Neural cell (in vitro differentiated cells): ENCODE measurements around the gene DNM3. TPM values are rescaled to one million over a fixed set of nuclear protein-coding genes. Genes with fewer than 3 reads are reported as not detected.

ENCODE experiments used
- H2AFZ ChIP-seq: fragments of 200-600, 300-800 bp; sonication (generic), shearing (Covaris generic); 2 replicates; pipeline ENCODE4 v1.6.0; 2014; ENCODE audit warnings: low read depth, mild to moderate bottlenecking, antibody characterized with exemption, low read length, moderate library complexity
- H3F3A ChIP-seq: fragments of 200-600 bp; shearing (Covaris generic); 2 replicates; pipeline ENCODE4 v1.6.1; 2016; ENCODE audit warnings: mild to moderate bottlenecking, moderate library complexity, mixed read lengths, antibody characterized with exemption, low read length; ENCODE audit not compliant: insufficient read depth, poor library complexity, severe bottlenecking
- H3K27ac ChIP-seq: fragments of 200-600, 300-800 bp; sonication (generic), shearing (Covaris generic); 2 replicates; pipeline ENCODE4 v1.5.1; 2014; ENCODE audit warnings: mild to moderate bottlenecking, low read length, moderate library complexity
- H3K27me3 ChIP-seq: fragments of 300-800, 200-600 bp; sonication (generic), shearing (Covaris generic); 2 replicates; pipeline ENCODE4 v1.6.0; 2014; ENCODE audit warnings: mild to moderate bottlenecking, low read depth, low read length, moderate library complexity; ENCODE audit not compliant: insufficient read depth
- H3K36me3 ChIP-seq: fragments of 300-800, 200-600 bp; sonication (generic), shearing (Covaris generic); 2 replicates; pipeline ENCODE4 v1.5.1; 2014; ENCODE audit warnings: mild to moderate bottlenecking, antibody characterized with exemption, low read length, moderate library complexity; ENCODE audit not compliant: insufficient read depth
- H3K4me2 ChIP-seq: fragments of 300-800, 200-600 bp; sonication (generic), shearing (Covaris generic); 2 replicates; pipeline ENCODE4 v1.6.0; 2014; ENCODE audit warnings: mild to moderate bottlenecking, low read length
- H3K4me3 ChIP-seq: fragments of 300-800, 200-600 bp; sonication (generic), shearing (Covaris generic); 2 replicates; pipeline ENCODE4 v1.5.1; 2014; ENCODE audit warnings: mild to moderate bottlenecking, low read length, moderate library complexity
- H3K79me2 ChIP-seq: fragments of 200-600 bp; shearing (Covaris generic); replicated peaks from 2 replicates; pipeline ENCODE4 v1.6.0; 2014; ENCODE audit warnings: mild to moderate bottlenecking, low read length, moderate library complexity; ENCODE audit not compliant: insufficient read depth
- H3K9ac ChIP-seq: fragments of 300-800, 200-600 bp; sonication (generic), shearing (Covaris generic); 2 replicates; pipeline ENCODE4 v1.6.1; 2016; ENCODE audit warnings: mild to moderate bottlenecking, low read length, mixed read lengths
- H3K9me2 ChIP-seq: fragments of 200-600 bp; shearing (Covaris generic); 2 replicates; pipeline ENCODE4 v1.6.1; 2016; ENCODE audit warnings: mild to moderate bottlenecking, low read length, mixed read lengths; ENCODE audit not compliant: insufficient read depth
- H3K9me3 ChIP-seq: fragments of 200-600, 300-800 bp; sonication (generic), shearing (Covaris generic); 2 replicates; pipeline ENCODE4 v1.6.1; 2016; ENCODE audit warnings: mild to moderate bottlenecking, mixed run types, low read length, moderate library complexity, mixed read lengths
- H4K20me1 ChIP-seq: fragments of 200-600 bp; shearing (Covaris generic); 2 replicates; pipeline ENCODE4 v1.6.1; 2016; ENCODE audit warnings: mild to moderate bottlenecking, mixed run types; ENCODE audit not compliant: insufficient read depth
- EP300 ChIP-seq: fragments of 450-650 bp; conservative IDR thresholded peaks from 2 replicates; pipeline ENCODE4 v1.6.1; 2014; ENCODE audit warnings: antibody characterized with exemption, mild to moderate bottlenecking, moderate library complexity; ENCODE audit not compliant: poor library complexity, severe bottlenecking
- EZH2 ChIP-seq: fragments of 200-600, 300-800 bp; shearing (Covaris generic), sonication (generic); IDR thresholded peaks from 2 replicates; pipeline ENCODE4 v1.6.1; 2014; ENCODE audit warnings: antibody characterized with exemption, low read length, borderline replicate concordance, mild to moderate bottlenecking; ENCODE audit not compliant: insufficient read depth, poor library complexity, severe bottlenecking
- MXI1 ChIP-seq: fragments of 450-650 bp; conservative IDR thresholded peaks from 2 replicates; pipeline ENCODE4 v1.6.1; 2014; ENCODE audit warnings: antibody characterized with exemption, mild to moderate bottlenecking; ENCODE audit not compliant: poor library complexity, severe bottlenecking
- POLR2AphosphoS5 ChIP-seq: IDR thresholded peaks from 2 replicates; pipeline ENCODE4 v1.6.1; 2012
- RAD21 ChIP-seq: fragments of 450-650 bp; conservative IDR thresholded peaks from 2 replicates; pipeline ENCODE4 v1.6.1; 2014; ENCODE audit warnings: antibody characterized with exemption, mild to moderate bottlenecking, moderate library complexity
- SMC3 ChIP-seq: fragments of 450-650 bp; conservative IDR thresholded peaks from 2 replicates; pipeline ENCODE4 v1.6.1; 2014; ENCODE audit warnings: antibody characterized with exemption, mild to moderate bottlenecking, moderate library complexity; ENCODE audit not compliant: poor library complexity
- TAF1 ChIP-seq: IDR thresholded peaks from 2 replicates; pipeline ENCODE4 v1.6.1; 2012; ENCODE audit warnings: low read depth
- polyA plus RNA-seq: library from polyadenylated mRNA; depleted of rRNA; stranded (reverse); fragments of >200 nt; gene quantifications from 2 replicates; pipeline ENCODE4 v1.2.3, GENCODE V29; 2014
- TF ChIP-seq, protein P1 (sequence below): IDR thresholded peaks from 2 replicates; pipeline ENCODE4 v1.6.1; 2012; ENCODE audit warnings: borderline replicate concordance
- TF ChIP-seq, protein P2 (sequence below): fragments of 450-650 bp; IDR thresholded peaks from 2 replicates; pipeline ENCODE4 v1.5.1; 2014; ENCODE audit warnings: antibody characterized with exemption, mild to moderate bottlenecking, moderate library complexity; ENCODE audit not compliant: poor library complexity, severe bottlenecking

Gene DNM3
- polyA plus RNA-seq, 1 donor from 2014 or later, result 37.1 TPM

DNA sequence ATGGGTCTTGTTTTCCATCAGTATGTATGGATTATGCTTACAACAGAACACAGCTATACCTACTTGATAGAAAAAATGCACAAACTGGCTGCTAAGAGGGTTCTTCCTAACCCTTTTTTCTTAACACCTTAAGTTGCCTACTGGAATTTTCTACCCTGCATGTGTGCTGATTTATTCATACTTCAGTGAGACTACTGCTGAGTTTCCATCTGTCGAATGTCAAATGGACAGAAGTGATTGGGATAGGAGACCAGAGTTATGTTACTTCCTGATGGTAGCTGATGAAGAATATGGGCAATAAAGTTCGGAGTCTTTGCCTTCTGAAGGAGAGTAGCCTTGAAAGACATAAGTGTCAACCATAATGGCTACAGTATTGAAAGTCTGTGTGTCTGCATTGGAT is 6.5 kb upstream of the DNM3 start:
- H2AFZ ChIP-seq, result no peak overlapping the region
- H4K20me1 ChIP-seq, result no peaks in the 10 kb centered on the region
- no peak overlapping the region for H3K27ac ChIP-seq

DNA sequence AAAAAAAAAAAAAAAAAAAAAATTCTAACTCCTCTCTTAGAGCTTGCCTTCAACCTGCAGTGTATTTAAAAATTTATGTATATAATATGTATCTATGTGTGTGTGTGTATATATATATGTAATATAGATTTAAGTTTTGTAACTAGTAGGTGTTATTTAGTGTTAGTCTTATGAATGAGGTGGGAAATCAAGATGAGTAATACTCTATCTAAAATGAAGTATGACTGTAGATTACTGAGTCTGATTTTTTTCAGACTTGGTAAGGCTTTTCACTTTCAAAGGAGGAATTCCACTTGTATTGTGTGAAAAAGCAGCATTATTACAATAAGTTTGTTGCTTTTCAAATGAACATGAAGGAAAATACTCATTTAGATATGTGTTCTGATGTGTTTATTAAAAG is 5.4 kb upstream of the DNM3 start:
- H3K79me2 ChIP-seq, result no peaks in the 10 kb centered on the region
- no peak overlapping the region for H2AFZ ChIP-seq
- no peaks in the 10 kb centered on the region for H3K36me3 ChIP-seq
- H3K4me3 ChIP-seq, result no peak overlapping the region
- no peak overlapping the region for H3K27ac ChIP-seq
- H4K20me1 ChIP-seq, result no peaks in the 10 kb centered on the region
- no peaks in the 10 kb centered on the region for H3K9me3 ChIP-seq
- TF ChIP-seq EZH2 (no peak), RAD21 (no peak), POLR2AphosphoS5 (no peak), EP300 (no peak), MXI1 (no peak), TAF1 (no peak), SMC3 (no peak)
- TF ChIP-seq, protein P1, sequence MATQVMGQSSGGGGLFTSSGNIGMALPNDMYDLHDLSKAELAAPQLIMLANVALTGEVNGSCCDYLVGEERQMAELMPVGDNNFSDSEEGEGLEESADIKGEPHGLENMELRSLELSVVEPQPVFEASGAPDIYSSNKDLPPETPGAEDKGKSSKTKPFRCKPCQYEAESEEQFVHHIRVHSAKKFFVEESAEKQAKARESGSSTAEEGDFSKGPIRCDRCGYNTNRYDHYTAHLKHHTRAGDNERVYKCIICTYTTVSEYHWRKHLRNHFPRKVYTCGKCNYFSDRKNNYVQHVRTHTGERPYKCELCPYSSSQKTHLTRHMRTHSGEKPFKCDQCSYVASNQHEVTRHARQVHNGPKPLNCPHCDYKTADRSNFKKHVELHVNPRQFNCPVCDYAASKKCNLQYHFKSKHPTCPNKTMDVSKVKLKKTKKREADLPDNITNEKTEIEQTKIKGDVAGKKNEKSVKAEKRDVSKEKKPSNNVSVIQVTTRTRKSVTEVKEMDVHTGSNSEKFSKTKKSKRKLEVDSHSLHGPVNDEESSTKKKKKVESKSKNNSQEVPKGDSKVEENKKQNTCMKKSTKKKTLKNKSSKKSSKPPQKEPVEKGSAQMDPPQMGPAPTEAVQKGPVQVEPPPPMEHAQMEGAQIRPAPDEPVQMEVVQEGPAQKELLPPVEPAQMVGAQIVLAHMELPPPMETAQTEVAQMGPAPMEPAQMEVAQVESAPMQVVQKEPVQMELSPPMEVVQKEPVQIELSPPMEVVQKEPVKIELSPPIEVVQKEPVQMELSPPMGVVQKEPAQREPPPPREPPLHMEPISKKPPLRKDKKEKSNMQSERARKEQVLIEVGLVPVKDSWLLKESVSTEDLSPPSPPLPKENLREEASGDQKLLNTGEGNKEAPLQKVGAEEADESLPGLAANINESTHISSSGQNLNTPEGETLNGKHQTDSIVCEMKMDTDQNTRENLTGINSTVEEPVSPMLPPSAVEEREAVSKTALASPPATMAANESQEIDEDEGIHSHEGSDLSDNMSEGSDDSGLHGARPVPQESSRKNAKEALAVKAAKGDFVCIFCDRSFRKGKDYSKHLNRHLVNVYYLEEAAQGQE, result no peak
- TF ChIP-seq, protein P2, sequence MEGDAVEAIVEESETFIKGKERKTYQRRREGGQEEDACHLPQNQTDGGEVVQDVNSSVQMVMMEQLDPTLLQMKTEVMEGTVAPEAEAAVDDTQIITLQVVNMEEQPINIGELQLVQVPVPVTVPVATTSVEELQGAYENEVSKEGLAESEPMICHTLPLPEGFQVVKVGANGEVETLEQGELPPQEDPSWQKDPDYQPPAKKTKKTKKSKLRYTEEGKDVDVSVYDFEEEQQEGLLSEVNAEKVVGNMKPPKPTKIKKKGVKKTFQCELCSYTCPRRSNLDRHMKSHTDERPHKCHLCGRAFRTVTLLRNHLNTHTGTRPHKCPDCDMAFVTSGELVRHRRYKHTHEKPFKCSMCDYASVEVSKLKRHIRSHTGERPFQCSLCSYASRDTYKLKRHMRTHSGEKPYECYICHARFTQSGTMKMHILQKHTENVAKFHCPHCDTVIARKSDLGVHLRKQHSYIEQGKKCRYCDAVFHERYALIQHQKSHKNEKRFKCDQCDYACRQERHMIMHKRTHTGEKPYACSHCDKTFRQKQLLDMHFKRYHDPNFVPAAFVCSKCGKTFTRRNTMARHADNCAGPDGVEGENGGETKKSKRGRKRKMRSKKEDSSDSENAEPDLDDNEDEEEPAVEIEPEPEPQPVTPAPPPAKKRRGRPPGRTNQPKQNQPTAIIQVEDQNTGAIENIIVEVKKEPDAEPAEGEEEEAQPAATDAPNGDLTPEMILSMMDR, result no peak
- H3K9ac ChIP-seq, result no peak overlapping the region
- H3K4me2 ChIP-seq, result no peak overlapping the region
- H3K9me2 ChIP-seq, result no peaks in the 10 kb centered on the region
- no peaks in the 10 kb centered on the region for H3F3A ChIP-seq
- no peaks in the 10 kb centered on the region for H3K27me3 ChIP-seq

More for the DNA sequence above, 6.5 kb upstream of the DNM3 start:
- Histone ChIP-seq H3K4me3 (no peak overlapping the region), H3K4me2 (no peak overlapping the region), H3F3A (no peaks in the 10 kb centered on the region), H3K9me3 (no peaks in the 10 kb centered on the region), H3K9me2 (no peaks in the 10 kb centered on the region), H3K27me3 (no peaks in the 10 kb centered on the region), H3K79me2 (no peaks in the 10 kb centered on the region), H3K36me3 (no peaks in the 10 kb centered on the region), H3K9ac (no peak overlapping the region)
- TF ChIP-seq SMC3 (no peak), EP300 (no peak), POLR2AphosphoS5 (no peak), MXI1 (no peak)
- TF ChIP-seq, protein P2, result no peak
